ENCODE measurements around the gene ZNF182. TPM values are rescaled to one million over a fixed set of nuclear protein-coding genes. Genes with fewer than 3 reads are reported as not detected.

ZNF182 gene
- total and polyA plus RNA-seq, 2 of the 13 experiments (the other 11 are each of a cell fraction or from before 2014, with no cell fraction given): 2.1 to 4.5 TPM

DNA sequence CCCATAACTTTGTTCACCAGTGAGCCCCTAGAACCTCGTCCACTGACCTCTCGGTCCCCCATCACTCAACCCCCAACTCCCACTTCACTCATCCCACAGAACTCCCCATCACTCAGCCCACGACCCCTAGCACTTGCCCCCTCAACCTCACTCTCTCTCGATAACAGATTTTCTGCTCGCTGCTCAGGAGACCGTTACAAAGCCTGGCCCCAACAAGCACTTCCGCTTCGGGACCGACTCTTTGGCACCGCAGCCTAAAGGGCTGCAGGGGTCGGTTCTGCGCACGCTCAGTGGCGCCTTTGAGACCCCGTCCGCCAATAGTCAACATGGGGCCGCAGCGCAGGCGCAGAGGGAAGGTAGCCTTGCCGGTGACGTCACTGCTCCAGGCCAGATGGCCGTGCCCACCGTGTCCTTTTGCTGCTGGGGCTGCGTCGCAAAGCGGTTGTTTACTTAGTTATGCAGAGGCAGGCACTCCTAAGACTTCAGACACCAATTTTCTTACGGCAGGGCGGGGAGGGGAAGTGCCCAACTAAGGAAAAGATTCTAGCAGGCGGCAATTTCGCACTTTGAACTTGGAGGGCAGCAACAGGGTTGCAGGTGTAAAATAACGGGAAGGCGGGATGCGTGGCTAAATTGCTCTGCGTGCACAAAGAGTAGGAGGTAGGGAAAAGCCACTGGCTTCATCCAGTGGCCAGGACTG is at the start of gene ZNF182 (continued):
- no peak for TF ChIP-seq ZNF670 (CRISPR knock-in tag; IDR thresholded peaks at IDR 0.05; ENCODE audit: borderline replicate concordance)
- TF ChIP-seq ATF1 (CRISPR knock-in tag; IDR thresholded peaks at IDR 0.05): peak; percentile 74
- TF ChIP-seq HMGXB4 (CRISPR knock-in tag; IDR thresholded peaks at IDR 0.05; ENCODE audit: borderline replicate concordance in 1 of 2, low read depth in 1 of 2): peak in 1 of 2 experiments; percentile 54; a peak in 1 of 4 replicates
- TF ChIP-seq ZNF329 (CRISPR knock-in tag; IDR thresholded peaks at IDR 0.05; ENCODE audit: low read depth): no peak
- TF ChIP-seq RBFOX2 (IDR thresholded peaks at IDR 0.05; ENCODE audit: low read depth, low read length): peak; percentile 75
- TF ChIP-seq, protein P1, sequence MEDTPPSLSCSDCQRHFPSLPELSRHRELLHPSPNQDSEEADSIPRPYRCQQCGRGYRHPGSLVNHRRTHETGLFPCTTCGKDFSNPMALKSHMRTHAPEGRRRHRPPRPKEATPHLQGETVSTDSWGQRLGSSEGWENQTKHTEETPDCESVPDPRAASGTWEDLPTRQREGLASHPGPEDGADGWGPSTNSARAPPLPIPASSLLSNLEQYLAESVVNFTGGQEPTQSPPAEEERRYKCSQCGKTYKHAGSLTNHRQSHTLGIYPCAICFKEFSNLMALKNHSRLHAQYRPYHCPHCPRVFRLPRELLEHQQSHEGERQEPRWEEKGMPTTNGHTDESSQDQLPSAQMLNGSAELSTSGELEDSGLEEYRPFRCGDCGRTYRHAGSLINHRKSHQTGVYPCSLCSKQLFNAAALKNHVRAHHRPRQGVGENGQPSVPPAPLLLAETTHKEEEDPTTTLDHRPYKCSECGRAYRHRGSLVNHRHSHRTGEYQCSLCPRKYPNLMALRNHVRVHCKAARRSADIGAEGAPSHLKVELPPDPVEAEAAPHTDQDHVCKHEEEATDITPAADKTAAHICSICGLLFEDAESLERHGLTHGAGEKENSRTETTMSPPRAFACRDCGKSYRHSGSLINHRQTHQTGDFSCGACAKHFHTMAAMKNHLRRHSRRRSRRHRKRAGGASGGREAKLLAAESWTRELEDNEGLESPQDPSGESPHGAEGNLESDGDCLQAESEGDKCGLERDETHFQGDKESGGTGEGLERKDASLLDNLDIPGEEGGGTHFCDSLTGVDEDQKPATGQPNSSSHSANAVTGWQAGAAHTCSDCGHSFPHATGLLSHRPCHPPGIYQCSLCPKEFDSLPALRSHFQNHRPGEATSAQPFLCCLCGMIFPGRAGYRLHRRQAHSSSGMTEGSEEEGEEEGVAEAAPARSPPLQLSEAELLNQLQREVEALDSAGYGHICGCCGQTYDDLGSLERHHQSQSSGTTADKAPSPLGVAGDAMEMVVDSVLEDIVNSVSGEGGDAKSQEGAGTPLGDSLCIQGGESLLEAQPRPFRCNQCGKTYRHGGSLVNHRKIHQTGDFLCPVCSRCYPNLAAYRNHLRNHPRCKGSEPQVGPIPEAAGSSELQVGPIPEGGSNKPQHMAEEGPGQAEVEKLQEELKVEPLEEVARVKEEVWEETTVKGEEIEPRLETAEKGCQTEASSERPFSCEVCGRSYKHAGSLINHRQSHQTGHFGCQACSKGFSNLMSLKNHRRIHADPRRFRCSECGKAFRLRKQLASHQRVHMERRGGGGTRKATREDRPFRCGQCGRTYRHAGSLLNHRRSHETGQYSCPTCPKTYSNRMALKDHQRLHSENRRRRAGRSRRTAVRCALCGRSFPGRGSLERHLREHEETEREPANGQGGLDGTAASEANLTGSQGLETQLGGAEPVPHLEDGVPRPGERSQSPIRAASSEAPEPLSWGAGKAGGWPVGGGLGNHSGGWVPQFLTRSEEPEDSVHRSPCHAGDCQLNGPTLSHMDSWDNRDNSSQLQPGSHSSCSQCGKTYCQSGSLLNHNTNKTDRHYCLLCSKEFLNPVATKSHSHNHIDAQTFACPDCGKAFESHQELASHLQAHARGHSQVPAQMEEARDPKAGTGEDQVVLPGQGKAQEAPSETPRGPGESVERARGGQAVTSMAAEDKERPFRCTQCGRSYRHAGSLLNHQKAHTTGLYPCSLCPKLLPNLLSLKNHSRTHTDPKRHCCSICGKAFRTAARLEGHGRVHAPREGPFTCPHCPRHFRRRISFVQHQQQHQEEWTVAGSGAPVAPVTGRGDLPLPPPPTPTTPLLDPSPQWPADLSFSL (CRISPR knock-in tag; IDR thresholded peaks at IDR 0.05): no peak
- peak; percentile 65; the same call in 1 of the 2 replicates for TF ChIP-seq FOXC1 (CRISPR knock-in tag; IDR thresholded peaks at IDR 0.05; ENCODE audit: borderline replicate concordance)
- TF ChIP-seq SMAD9 (CRISPR knock-in tag; IDR thresholded peaks at IDR 0.05): no peak
- no peak for TF ChIP-seq LCORL (IDR thresholded peaks at IDR 0.05)
- 0 out of 2 replicates have a peak, but pooled peaks have one; percentile 18 for TF ChIP-seq LCORL (CRISPR knock-in tag; IDR thresholded peaks at IDR 0.05)
- TF ChIP-seq CREM (IDR thresholded peaks at IDR 0.05): peak; percentile 86
- no peak for TF ChIP-seq CREM (CRISPR knock-in tag; IDR thresholded peaks at IDR 0.05)
- peak; percentile 53; the same call in 1 of the 2 replicates for TF ChIP-seq GATAD1 (CRISPR knock-in tag; IDR thresholded peaks at IDR 0.05)
- no peak for TF ChIP-seq ZNF274 (CRISPR knock-in tag; IDR thresholded peaks at IDR 0.05)
- no peak for TF ChIP-seq REST (IDR thresholded peaks at IDR 0.05; ENCODE audit: borderline replicate concordance in 1 of 2, low read depth in 1 of 2, low read length in 2 of 2)
